GM19099 (cell line): ENCODE measurements around the gene MESD.

Experiments used
- POLR2A ChIP-seq: IDR thresholded peaks from 3 replicates; pipeline ENCODE4 v1.6.1; 2011; ENCODE audit warnings: low read depth; ENCODE audit not compliant: insufficient read length; ENCODE audit errors: extremely low read depth

MESD gene

GRCh38 chr15:80967451-80967850, 22.2 kb downstream of the MESD start:
- TF ChIP-seq POLR2A, result no peak

GRCh38 chr15:80966431-80967197, 23.0 kb downstream of the MESD start:
- TF ChIP-seq POLR2A, result no peak

GRCh38 chr15:80958818-80959495, 30.7 kb downstream of the MESD start:
- TF ChIP-seq POLR2A, result no peak

- TF ChIP-seq POLR2A, result no peak
Observed at GRCh38 chr15:80957976-80958375, 31.6 kb downstream of the MESD start.

- no peak for TF ChIP-seq POLR2A
Observed at GRCh38 chr15:80957556-80957955, 32.1 kb downstream of the MESD start.

- TF ChIP-seq POLR2A, result no peak
Observed at GRCh38 chr15:80953953-80954778, 35.5 kb downstream of the MESD start.

GRCh38 chr15:80953001-80953952, 36.3 kb downstream of the MESD start:
- no peak for TF ChIP-seq POLR2A

GRCh38 chr15:80951941-80952340, 37.7 kb downstream of the MESD start:
- TF ChIP-seq POLR2A, result no peak

GRCh38 chr15:80950291-80951078, 39.1 kb downstream of the MESD start:
- no peak for TF ChIP-seq POLR2A

- no peak for TF ChIP-seq POLR2A
Observed at GRCh38 chr15:80949756-80950155, 39.9 kb downstream of the MESD start.

- no peak for TF ChIP-seq POLR2A
Observed at GRCh38 chr15:80948651-80949292, 40.8 kb downstream of the MESD start.

GRCh38 chr15:80946576-80946975, 43.0 kb downstream of the MESD start:
- TF ChIP-seq POLR2A, result no peak

- TF ChIP-seq POLR2A, result no peak
Observed at GRCh38 chr15:80945605-80946004, 44.0 kb downstream of the MESD start.
